Neural progenitor cell (in vitro differentiated cells): Measurements from ENCODE around the gene MKNK1. TPM values are rescaled to one million over a fixed set of nuclear protein-coding genes. Genes with fewer than 3 reads are reported as not detected.

ENCODE experiments used
- DNase-seq: peaks from one replicate; pipeline ENCODE4 v3.0.0-alpha.2; 2016; ENCODE audit warnings: low spot score
- H2AFZ ChIP-seq: fragments of 200-600 bp; sonication (generic); replicated peaks from 2 replicates; pipeline ENCODE4 v1.6.1; 2016; ENCODE audit warnings: antibody characterized with exemption
- H3F3A ChIP-seq: fragments of 200-600 bp; sonication (generic); 2 replicates; pipeline ENCODE4 v1.6.1; 2016; ENCODE audit warnings: antibody characterized with exemption, low read depth
- H3K27ac ChIP-seq: fragments of 200-600 bp; sonication (generic); 2 replicates; pipeline ENCODE4 v1.5.1; 2016; ENCODE audit warnings: mild to moderate bottlenecking
- H3K27me3 ChIP-seq: fragments of 200-600 bp; sonication (generic); 2 replicates; pipeline ENCODE4 v1.6.1; 2016; ENCODE audit warnings: mild to moderate bottlenecking, moderate library complexity
- H3K36me3 ChIP-seq: fragments of 200-600 bp; sonication (generic); 2 replicates; pipeline ENCODE4 v1.5.1; 2016
- H3K4me1 ChIP-seq: fragments of 200-600 bp; sonication (generic); 2 replicates; pipeline ENCODE4 v1.6.1; 2016; ENCODE audit warnings: mixed run types
- H3K4me2 ChIP-seq: fragments of 200-600 bp; sonication (generic); 2 replicates; pipeline ENCODE4 v1.6.1; 2016
- H3K4me3 ChIP-seq: fragments of 200-600 bp; sonication (generic); 2 replicates; pipeline ENCODE4 v1.5.1; 2016
- H3K79me2 ChIP-seq: fragments of 200-600 bp; sonication (generic); 2 replicates; pipeline ENCODE4 v1.6.1; 2016; ENCODE audit warnings: low read depth
- H3K9ac ChIP-seq: fragments of 200-600 bp; sonication (generic); 2 replicates; pipeline ENCODE4 v1.6.1; 2016
- H3K9me3 ChIP-seq: fragments of 200-600 bp; sonication (generic); 2 replicates; pipeline ENCODE4 v1.5.1; 2016; ENCODE audit warnings: low read depth
- H4K20me1 ChIP-seq: fragments of 200-600 bp; sonication (generic); 2 replicates; pipeline ENCODE4 v1.6.1; 2016; ENCODE audit warnings: low read depth
- H3K27ac Mint-ChIP-seq: 3 replicates; pipeline ENCODE4 v1.8.0; 2021; ENCODE audit warnings: mixed read lengths
- H3K27me3 Mint-ChIP-seq: 2 replicates; pipeline ENCODE4 v1.8.0; 2022; ENCODE audit warnings: low read depth, mild to moderate bottlenecking, inconsistent platforms, moderate library complexity, mixed read lengths; ENCODE audit not compliant: insufficient read depth
- H3K36me3 Mint-ChIP-seq: 3 replicates; pipeline ENCODE4 v1.8.0; 2021; ENCODE audit warnings: mixed read lengths
- H3K4me1 Mint-ChIP-seq: 3 replicates; pipeline ENCODE4 v1.8.0; 2021; ENCODE audit warnings: mixed read lengths
- H3K4me3 Mint-ChIP-seq: 3 replicates; pipeline ENCODE4 v1.8.0; 2021; ENCODE audit warnings: mild to moderate bottlenecking, moderate library complexity, mixed read lengths
- H3K9me3 Mint-ChIP-seq: 3 replicates; pipeline ENCODE4 v1.8.0; 2020; ENCODE audit warnings: mixed read lengths
- EZH2 ChIP-seq: fragments of 200-600 bp; sonication (generic); IDR thresholded peaks from 2 replicates; pipeline ENCODE4 v1.6.1; 2017; ENCODE audit warnings: antibody characterized with exemption, mild to moderate bottlenecking, moderate library complexity
- EZH2phosphoT487 ChIP-seq: fragments of 200-600 bp; sonication (generic); IDR thresholded peaks from 2 replicates; pipeline ENCODE4 v1.6.1; 2017; ENCODE audit warnings: antibody characterized with exemption
- total RNA-seq: library from RNA; depleted of rRNA; stranded (reverse); fragments of >200 nt; gene quantifications from 2 replicates; pipeline ENCODE4 v1.2.3, GENCODE V29; 2015; ENCODE audit warnings: low replicate concordance
- TF ChIP-seq, protein P1 (sequence below): fragments of 200-600 bp; sonication (generic); IDR thresholded peaks from 2 replicates; pipeline ENCODE4 v1.5.1; 2017; ENCODE audit warnings: antibody characterized with exemption, mild to moderate bottlenecking

MKNK1 gene
- total RNA-seq, 1 donor from 2014 or later, result 10.5 TPM

DNA sequence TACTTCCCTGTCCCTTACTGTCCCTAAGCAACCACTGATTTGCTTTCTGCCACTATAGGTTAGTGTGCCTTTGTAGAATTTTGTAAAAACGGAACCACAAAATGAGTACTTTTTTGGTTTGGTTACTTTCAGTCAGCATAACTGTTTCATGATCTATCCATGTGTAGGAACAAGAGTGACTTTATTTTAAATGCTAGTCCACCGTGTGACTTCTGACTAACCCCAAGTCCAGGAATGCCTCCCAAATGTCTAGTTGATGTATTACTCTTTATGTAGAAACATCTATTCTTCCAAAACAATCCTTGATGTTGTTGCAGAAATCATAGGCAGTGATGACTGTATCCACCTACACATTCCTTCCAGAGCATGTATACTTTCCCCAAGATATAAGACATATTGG, 42.8 kb upstream of the MKNK1 start:
- peaks cover 22% of the 10 kb centered on the region for H3K9me3 Mint-ChIP-seq

DNA sequence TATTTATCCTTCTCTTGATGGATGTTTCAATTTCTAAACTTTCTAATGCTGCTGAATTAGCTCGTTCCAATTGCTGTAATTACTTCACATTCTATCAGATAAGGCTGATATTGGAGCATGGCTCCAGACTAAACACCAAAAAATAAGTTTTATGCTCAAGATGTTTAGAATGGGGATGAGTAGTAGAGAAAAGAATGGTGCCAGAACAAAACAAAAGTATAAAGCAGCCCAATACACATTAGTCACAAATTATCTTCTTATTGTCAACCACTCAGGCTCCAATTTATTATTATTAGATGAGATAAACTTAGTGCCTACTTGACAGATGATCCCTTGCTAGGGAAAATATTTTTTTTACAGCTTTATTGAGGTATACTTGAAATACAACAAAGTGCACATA, 42.3 kb upstream of the MKNK1 start:
- Mint-ChIP-seq H3K27me3 (peaks cover 3% of the 10 kb centered on the region), H3K4me1 (no peaks in the 10 kb centered on the region), H3K36me3 (peaks cover 45% of the 10 kb centered on the region), H3K27ac (no peak overlapping the region), H3K9me3 (peaks cover 22% of the 10 kb centered on the region), H3K4me3 (no peak overlapping the region)
- Histone ChIP-seq H3K4me1 (no peaks in the 10 kb centered on the region), H3F3A (no peaks in the 10 kb centered on the region), H2AFZ (no peak overlapping the region), H3K27ac (no peak overlapping the region), H3K79me2 (no peaks in the 10 kb centered on the region), H4K20me1 (no peaks in the 10 kb centered on the region), H3K4me3 (no peak overlapping the region), H3K27me3 (no peaks in the 10 kb centered on the region), H3K36me3 (peaks cover 15% of the 10 kb centered on the region), H3K9ac (no peak overlapping the region), H3K9me3 (no peaks in the 10 kb centered on the region), H3K4me2 (no peak overlapping the region)
- no peak for DNase-seq
- no peak for TF ChIP-seq EZH2
- TF ChIP-seq, protein P1, sequence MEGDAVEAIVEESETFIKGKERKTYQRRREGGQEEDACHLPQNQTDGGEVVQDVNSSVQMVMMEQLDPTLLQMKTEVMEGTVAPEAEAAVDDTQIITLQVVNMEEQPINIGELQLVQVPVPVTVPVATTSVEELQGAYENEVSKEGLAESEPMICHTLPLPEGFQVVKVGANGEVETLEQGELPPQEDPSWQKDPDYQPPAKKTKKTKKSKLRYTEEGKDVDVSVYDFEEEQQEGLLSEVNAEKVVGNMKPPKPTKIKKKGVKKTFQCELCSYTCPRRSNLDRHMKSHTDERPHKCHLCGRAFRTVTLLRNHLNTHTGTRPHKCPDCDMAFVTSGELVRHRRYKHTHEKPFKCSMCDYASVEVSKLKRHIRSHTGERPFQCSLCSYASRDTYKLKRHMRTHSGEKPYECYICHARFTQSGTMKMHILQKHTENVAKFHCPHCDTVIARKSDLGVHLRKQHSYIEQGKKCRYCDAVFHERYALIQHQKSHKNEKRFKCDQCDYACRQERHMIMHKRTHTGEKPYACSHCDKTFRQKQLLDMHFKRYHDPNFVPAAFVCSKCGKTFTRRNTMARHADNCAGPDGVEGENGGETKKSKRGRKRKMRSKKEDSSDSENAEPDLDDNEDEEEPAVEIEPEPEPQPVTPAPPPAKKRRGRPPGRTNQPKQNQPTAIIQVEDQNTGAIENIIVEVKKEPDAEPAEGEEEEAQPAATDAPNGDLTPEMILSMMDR, result no peak
- no peak for TF ChIP-seq EZH2phosphoT487

More for the DNA sequence above, 42.8 kb upstream of the MKNK1 start:
- H3K36me3 Mint-ChIP-seq, result peaks cover 41% of the 10 kb centered on the region
- no peaks in the 10 kb centered on the region for H3K27me3 ChIP-seq
- H3K4me1 ChIP-seq, result no peaks in the 10 kb centered on the region
- H4K20me1 ChIP-seq, result no peaks in the 10 kb centered on the region
- H2AFZ ChIP-seq, result no peak overlapping the region
- no peak overlapping the region for H3K4me2 ChIP-seq
- H3K4me3 ChIP-seq, result no peak overlapping the region
- no peak overlapping the region for H3K4me3 Mint-ChIP-seq
- H3F3A ChIP-seq, result no peaks in the 10 kb centered on the region
- no peak overlapping the region for H3K9ac ChIP-seq
- no peak overlapping the region for H3K27ac Mint-ChIP-seq
- H3K27me3 Mint-ChIP-seq, result peaks cover 3% of the 10 kb centered on the region
- TF ChIP-seq EZH2 (no peak), EZH2phosphoT487 (no peak)
- TF ChIP-seq, protein P1, result no peak
- H3K36me3 ChIP-seq, result peaks cover 15% of the 10 kb centered on the region
- no peaks in the 10 kb centered on the region for H3K79me2 ChIP-seq
- no peaks in the 10 kb centered on the region for H3K9me3 ChIP-seq
- no peak for DNase-seq
- no peak overlapping the region for H3K27ac ChIP-seq
- H3K4me1 Mint-ChIP-seq, result no peaks in the 10 kb centered on the region

DNA sequence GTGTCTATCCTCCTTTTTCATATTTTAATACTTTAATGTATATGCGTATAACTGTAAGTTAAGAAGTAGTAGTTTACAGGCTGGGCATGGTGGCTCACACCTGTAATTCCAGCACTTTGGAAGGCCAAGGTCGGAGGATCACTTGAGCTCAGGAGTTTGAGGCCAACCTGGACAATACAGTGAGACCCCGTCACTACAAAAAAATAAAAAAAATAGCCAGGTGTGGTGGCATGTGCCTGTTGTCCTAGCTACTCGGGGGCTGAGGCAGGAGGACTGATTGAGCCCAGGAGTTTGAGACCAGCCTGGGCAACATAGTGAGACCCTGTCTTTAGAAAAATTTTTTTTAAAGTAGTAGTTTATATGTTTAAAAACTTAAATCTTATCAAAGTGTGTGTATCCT, 41.7 kb upstream of the MKNK1 start:
- H3K4me1 Mint-ChIP-seq, result no peaks in the 10 kb centered on the region
- H3K4me3 Mint-ChIP-seq, result no peak overlapping the region
- TF ChIP-seq EZH2 (no peak), EZH2phosphoT487 (no peak)
- TF ChIP-seq, protein P1, result no peak
- H3K4me2 ChIP-seq, result no peak overlapping the region
- H2AFZ ChIP-seq, result no peak overlapping the region
- no peak overlapping the region for H3K9ac ChIP-seq
- no peak overlapping the region for H3K4me3 ChIP-seq
- peaks cover 3% of the 10 kb centered on the region for H3K27me3 Mint-ChIP-seq
- no peaks in the 10 kb centered on the region for H4K20me1 ChIP-seq
- peaks cover 22% of the 10 kb centered on the region for H3K9me3 Mint-ChIP-seq
- H3K4me1 ChIP-seq, result no peaks in the 10 kb centered on the region
- DNase-seq, result no peak
- no peak overlapping the region for H3K27ac Mint-ChIP-seq
- H3K27ac ChIP-seq, result no peak overlapping the region
- no peaks in the 10 kb centered on the region for H3K27me3 ChIP-seq
- H3K36me3 Mint-ChIP-seq, result peaks cover 45% of the 10 kb centered on the region
- H3K9me3 ChIP-seq, result no peaks in the 10 kb centered on the region
- peaks cover 15% of the 10 kb centered on the region for H3K36me3 ChIP-seq
- H3K79me2 ChIP-seq, result no peaks in the 10 kb centered on the region
- no peaks in the 10 kb centered on the region for H3F3A ChIP-seq
